Measurements from ENCODE around the gene WSCD2.

The WSCD2 gene

GRCh38 chr12:108271951-108272872 lies 143.1 kb downstream of the WSCD2 start:
- DNase-seq, result no peak

GRCh38 chr12:108273217-108273616 lies 144.1 kb downstream of the WSCD2 start:
- no peak for DNase-seq

DNA sequence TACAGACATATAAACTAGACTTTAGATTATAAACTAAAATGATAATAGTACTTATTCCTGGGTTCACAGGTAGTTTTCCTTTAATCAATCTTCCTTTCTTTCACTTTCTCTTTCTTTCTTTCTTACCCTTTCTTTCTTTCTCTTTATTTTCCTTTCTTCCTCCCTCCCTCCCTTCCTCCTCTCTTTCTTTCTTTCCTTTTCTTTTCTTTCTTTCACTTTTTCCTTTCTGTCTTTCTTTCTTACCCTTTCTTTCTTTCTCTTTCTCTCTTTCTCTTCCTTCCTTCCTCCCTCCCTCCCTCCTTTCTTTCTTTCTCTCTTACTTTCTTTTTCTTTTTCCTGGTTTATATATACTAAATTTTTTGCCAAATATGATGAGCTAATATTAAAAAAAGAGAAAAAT lies 148.5 kb downstream of the WSCD2 start:
- DNase-seq, result no peak

DNA sequence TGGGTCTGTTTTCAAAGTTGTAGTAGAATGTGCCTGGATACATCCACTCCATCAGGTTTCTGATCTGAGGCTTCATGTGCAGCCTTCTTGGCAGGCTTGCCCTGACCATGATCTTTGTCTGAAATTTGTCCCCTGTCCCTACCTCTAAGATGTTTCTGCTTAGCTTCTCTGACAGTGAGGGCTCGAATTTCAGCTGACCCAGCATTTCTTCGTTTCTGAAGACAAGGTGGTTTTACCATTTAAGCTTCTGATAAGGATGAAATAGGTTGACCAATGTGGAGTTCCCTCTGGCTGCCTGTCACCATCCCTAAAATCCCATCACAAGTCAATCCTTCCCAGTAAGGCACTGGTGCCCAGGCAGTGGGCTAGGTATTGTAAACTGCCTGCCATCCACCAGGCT lies 153.1 kb downstream of the WSCD2 start:
- DNase-seq, result no peak

- no peak for DNase-seq
These were observed 153.6 kb downstream of the WSCD2 start for GRCh38 chr12:108282676-108283075.

DNA sequence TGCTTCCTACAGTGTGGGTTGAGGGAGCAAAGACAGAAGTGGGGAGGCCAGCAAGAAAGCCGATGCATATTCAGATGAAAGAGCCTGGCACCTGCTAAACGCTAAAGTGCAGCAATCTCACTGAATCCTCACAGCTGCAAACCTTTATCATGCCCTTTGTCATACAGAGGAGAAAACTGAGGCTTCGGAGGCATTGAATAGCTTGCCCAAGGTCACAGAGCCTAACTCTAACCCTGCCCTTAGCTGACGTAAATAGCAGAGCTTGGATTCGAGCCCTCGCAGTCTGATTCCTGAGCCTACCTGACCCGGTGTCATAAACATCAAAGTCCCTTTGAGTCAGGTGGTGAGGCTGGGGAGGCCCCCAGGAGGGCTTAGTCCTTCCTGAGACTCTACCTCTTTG lies 155.1 kb downstream of the WSCD2 start:
- no peak for DNase-seq

DNA sequence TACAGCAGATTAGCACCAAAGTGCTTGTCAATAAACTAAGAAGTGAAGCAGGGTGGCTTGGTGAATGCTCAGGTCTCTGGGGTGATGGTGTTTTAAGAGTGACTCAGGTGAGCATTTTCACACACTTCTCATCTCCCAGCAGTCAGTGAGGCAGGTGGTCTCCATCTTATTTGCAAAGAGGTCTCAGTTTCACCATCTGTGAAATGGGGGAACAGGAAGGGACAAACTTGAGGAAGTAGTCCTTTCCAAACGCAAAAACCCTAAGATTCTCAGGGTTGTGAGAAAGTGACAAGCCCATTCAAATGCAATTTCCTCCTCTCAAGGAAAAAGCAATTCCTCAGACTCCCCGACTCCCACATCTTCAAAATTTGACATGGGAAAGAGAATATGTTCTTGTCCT lies 155.9 kb downstream of the WSCD2 start:
- no peak for DNase-seq

- DNase-seq, result no peak
These were observed 158.1 kb downstream of the WSCD2 start for GRCh38 chr12:108287227-108287626.

DNA sequence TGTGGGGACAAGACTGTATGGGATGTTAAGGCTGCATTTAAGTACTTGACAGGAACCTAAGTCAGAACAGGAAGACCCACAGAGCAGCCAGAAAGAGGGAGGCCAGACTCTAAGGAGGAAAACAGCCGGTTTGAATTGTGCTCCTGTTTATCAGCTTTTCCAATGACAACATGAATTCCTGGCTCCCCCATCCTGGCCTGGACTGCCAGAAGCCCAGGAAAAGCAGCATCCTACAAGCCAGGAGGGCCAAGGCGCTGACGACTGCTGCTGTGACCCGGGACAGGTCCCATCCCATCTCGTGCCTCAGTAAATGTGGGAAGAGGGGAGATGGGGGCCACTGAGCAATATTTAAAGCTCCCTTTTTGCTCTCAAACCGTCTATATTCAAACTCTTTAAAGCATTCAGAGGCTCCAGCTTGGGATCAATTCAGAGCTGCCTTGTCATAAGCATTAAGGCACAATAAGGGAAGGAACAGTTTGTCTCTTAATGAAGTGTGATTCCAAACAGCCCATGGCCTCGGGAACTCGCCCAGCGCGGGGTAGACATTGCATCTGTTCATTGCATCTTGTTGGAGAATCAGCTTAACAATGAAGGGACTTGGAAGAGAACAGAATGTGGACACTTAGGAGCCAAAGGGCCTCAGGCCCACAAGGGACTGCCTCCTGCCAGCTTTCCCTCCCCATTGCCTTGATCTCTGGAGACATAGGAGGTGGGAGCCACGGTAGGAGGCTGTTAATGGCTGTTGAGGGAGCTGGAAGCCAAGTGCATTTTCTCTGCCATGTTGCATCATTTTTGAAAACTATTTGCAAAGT lies 160.5 kb downstream of the WSCD2 start:
- DNase-seq, result no peak

GRCh38 chr12:108295641-108296040 lies 166.6 kb downstream of the WSCD2 start:
- DNase-seq, result no peak

GRCh38 chr12:108296945-108297344 lies 167.9 kb downstream of the WSCD2 start:
- DNase-seq, result no peak

DNA sequence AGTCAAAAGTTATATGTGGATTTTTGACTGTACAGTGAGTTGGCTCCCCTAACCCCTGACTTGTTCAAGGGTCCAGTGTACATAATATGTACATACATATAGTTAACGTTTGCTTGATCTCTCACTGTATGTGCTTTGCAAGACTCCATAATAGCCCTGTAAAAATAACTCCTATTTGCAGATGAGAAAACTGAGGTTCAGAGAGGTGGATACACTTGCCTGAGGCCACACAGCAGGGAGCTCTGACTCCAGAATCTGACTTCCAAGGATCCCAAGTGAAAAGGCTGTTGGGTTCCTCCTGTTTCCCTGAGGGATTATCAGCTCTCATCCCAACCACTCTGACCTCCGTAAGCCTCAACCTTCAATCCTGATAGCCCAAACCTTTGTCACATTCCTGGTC lies 168.3 kb downstream of the WSCD2 start:
- no peak for DNase-seq

- no peak for DNase-seq
These were observed 169.0 kb downstream of the WSCD2 start for GRCh38 chr12:108297895-108298760.

DNA sequence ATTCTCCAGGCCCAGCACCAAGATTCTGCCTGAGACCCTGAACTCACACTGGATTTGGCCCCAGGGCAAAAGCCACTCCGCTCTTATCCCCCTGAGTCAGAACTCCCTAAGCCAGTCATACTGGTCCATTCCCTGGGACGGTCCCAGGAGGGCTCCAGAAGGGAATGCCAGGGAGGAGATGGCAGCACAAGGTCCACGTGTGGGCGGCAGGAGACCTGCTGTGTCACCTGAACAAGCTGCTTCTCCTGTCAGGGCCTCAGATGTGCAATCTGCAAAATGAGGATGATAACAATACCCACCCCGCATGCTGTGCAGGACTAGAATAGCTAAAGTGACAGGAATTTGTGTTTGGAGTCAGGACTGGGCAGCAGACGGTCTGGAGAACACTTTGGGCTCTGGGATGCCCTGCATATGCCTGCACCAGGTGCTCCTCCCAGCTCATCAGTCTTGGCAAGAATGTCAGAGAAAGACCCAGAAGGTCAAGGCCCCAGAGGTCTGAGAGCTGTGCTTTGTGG lies 169.7 kb downstream of the WSCD2 start:
- DNase-seq, result no peak

GRCh38 chr12:108299516-108299915 lies 170.4 kb downstream of the WSCD2 start:
- no peak for DNase-seq

All from 8988T (cell line).